IMR-90 (cell line): ENCODE data around the gene KCNJ6. TPM values are rescaled to one million over a fixed set of nuclear protein-coding genes. Genes with fewer than 3 reads are reported as not detected.
A peak's percentile ranks its signal among the peaks of the same experiment; 100 is the strongest.

Experiments used
- ATAC-seq: fragments of 200-7000 bp; cut with Tn5 transposase; 2 replicates; pipeline ENCODE4 v1.9.1; 2020; ENCODE audit warnings: low read depth, mild to moderate bottlenecking, moderate library complexity
- BruUV-seq: library from RNA; stranded (reverse); fragments of 400-500 nt; replicated peaks from 2 replicates; lab custom pipeline; 2021; lab: Mats Ljungman, UMichigan
- CTCF ChIA-PET: fragments of 300-600 bp; formaldehyde crosslinking; extraction: SDS; loops from one replicate; lab custom pipeline; 2021; ENCODE audit warnings: antibody characterized with exemption; lab: Yijun Ruan, JAX
- POLR2A ChIA-PET: fragments of 300-600 bp; sonication (Branson Sonifier 250); formaldehyde crosslinking; loops from one replicate; lab custom pipeline; 2022; ENCODE audit warnings: antibody characterized with exemption; ENCODE audit not compliant: unreplicated experiment; lab: Charles Lee
- DNase-seq: peaks from one replicate; pipeline ENCODE4 v3.0.0; 2013
- H2AFZ ChIP-seq: replicated peaks from 2 replicates; pipeline ENCODE3; 2013; ENCODE audit warnings: low read length, mild to moderate bottlenecking; ENCODE audit not compliant: poor library complexity
- H2AK5ac ChIP-seq: 2 replicates; pipeline ENCODE4 v1.6.1; 2013; ENCODE audit warnings: low read depth, low read length, inconsistent platforms
- H2AK9ac ChIP-seq: replicated peaks from 2 replicates; pipeline ENCODE3; 2013; ENCODE audit warnings: mild to moderate bottlenecking, low read depth, low read length, moderate library complexity; ENCODE audit not compliant: poor library complexity
- H2BK120ac ChIP-seq: 2 replicates; pipeline ENCODE4 v1.6.1; 2013; ENCODE audit warnings: low read depth, low read length, inconsistent platforms
- H2BK15ac ChIP-seq: 3 replicates; pipeline ENCODE4 v1.6.1; 2013; ENCODE audit warnings: low read depth, low read length, inconsistent platforms
- H2BK20ac ChIP-seq: 2 replicates; pipeline ENCODE4 v1.6.1; 2013; ENCODE audit warnings: low read depth, mild to moderate bottlenecking, inconsistent platforms, low read length, moderate library complexity
- H2BK5ac ChIP-seq: 2 replicates; pipeline ENCODE4 v1.6.1; 2013; ENCODE audit warnings: mild to moderate bottlenecking, low read depth, low read length, inconsistent platforms; ENCODE audit not compliant: poor library complexity, severe bottlenecking
- H3K14ac ChIP-seq: replicated peaks from 2 replicates; pipeline ENCODE4 v1.6.1; 2013; ENCODE audit warnings: low read depth, low read length, inconsistent platforms
- H3K18ac ChIP-seq: 2 replicates; pipeline ENCODE4 v1.6.1; 2013; ENCODE audit warnings: low read depth, low read length, control low read depth
- H3K23ac ChIP-seq: 2 replicates; pipeline ENCODE4 v1.6.1; 2013; ENCODE audit warnings: low read depth, low read length, inconsistent platforms
- H3K27ac ChIP-seq: 2 replicates; pipeline ENCODE4 v1.5.1; 2013; ENCODE audit warnings: mild to moderate bottlenecking, control low read depth, low read length; ENCODE audit not compliant: insufficient read depth
- H3K27me3 ChIP-seq: 2 replicates; pipeline ENCODE4 v1.6.1; 2013; ENCODE audit warnings: low read length; ENCODE audit not compliant: control insufficient read depth, insufficient read depth
- H3K36me3 ChIP-seq: 2 replicates; pipeline ENCODE4 v1.6.1; 2013; ENCODE audit warnings: low read length, mixed read lengths; ENCODE audit not compliant: control insufficient read depth, insufficient read depth
- H3K4ac ChIP-seq: 2 replicates; pipeline ENCODE4 v1.6.1; 2013; ENCODE audit warnings: low read depth, low read length, inconsistent platforms
- H3K4me1 ChIP-seq: 2 replicates; pipeline ENCODE4 v1.6.1; 2013; ENCODE audit warnings: low read length, mixed read lengths; ENCODE audit not compliant: control insufficient read depth, insufficient read depth
- H3K4me2 ChIP-seq: 2 replicates; pipeline ENCODE4 v1.6.1; 2013; ENCODE audit warnings: low read depth, mild to moderate bottlenecking, control low read depth, low read length, moderate library complexity
- H3K4me3 ChIP-seq: 2 replicates; pipeline ENCODE4 v1.5.1; 2013; ENCODE audit warnings: low read depth, mild to moderate bottlenecking, control low read depth, low read length, moderate library complexity; ENCODE audit not compliant: insufficient read depth
- H3K56ac ChIP-seq: 2 replicates; pipeline ENCODE4 v1.6.1; 2013; ENCODE audit warnings: low read length, inconsistent platforms; ENCODE audit not compliant: insufficient read depth; ENCODE audit errors: extremely low read depth
- H3K79me1 ChIP-seq, 2 experiments: 2 replicates each; pipeline ENCODE4 v1.6.1; 2013; ENCODE audit warnings: low read length in 2 of 2, inconsistent platforms in 1 of 2, low read depth in 1 of 2
- H3K9ac ChIP-seq: 2 replicates; pipeline ENCODE4 v1.6.1; 2013; ENCODE audit warnings: low read depth, low read length, control low read depth
- H3K9me1 ChIP-seq: 2 replicates; pipeline ENCODE4 v1.6.1; 2013; ENCODE audit warnings: low read length, inconsistent platforms; ENCODE audit not compliant: insufficient read depth
- H3K9me3 ChIP-seq: 2 replicates; pipeline ENCODE4 v1.6.1; 2013; ENCODE audit warnings: low read length; ENCODE audit not compliant: control insufficient read depth, insufficient read depth
- H4K20me1 ChIP-seq: 2 replicates; pipeline ENCODE4 v1.6.1; 2013; ENCODE audit warnings: low read length, inconsistent platforms; ENCODE audit not compliant: insufficient read depth
- H4K5ac ChIP-seq: 2 replicates; pipeline ENCODE4 v1.6.1; 2013; ENCODE audit warnings: mild to moderate bottlenecking, low read depth, low read length, control low read depth
- H4K8ac ChIP-seq, 2 experiments: 2 replicates each; pipeline ENCODE4 v1.6.1; 2013; ENCODE audit warnings: low read depth in 2 of 2, low read length in 2 of 2, control low read depth in 1 of 2, inconsistent platforms in 1 of 2
- H4K91ac ChIP-seq: 2 replicates; pipeline ENCODE4 v1.6.1; 2013; ENCODE audit warnings: low read depth, low read length, inconsistent platforms; ENCODE audit not compliant: insufficient read depth
- BHLHE40 ChIP-seq: fragments of 150-350 bp; IDR thresholded peaks from 2 replicates; pipeline ENCODE4 v1.6.1; 2016; ENCODE audit warnings: mild to moderate bottlenecking, low read depth, low read length
- CEBPB ChIP-seq: IDR thresholded peaks from 2 replicates; pipeline ENCODE4 v1.6.1; 2012; ENCODE audit warnings: low read depth, low read length, improper control_type of control experiment
- CHD1 ChIP-seq: IDR thresholded peaks from 2 replicates; pipeline ENCODE4 v1.6.1; 2012; ENCODE audit warnings: low read depth, low read length, improper control_type of control experiment
- MAFK ChIP-seq: IDR thresholded peaks from 2 replicates; pipeline ENCODE4 v1.6.1; 2012; ENCODE audit warnings: low read depth, low read length, improper control_type of control experiment
- MXI1 ChIP-seq: IDR thresholded peaks from 2 replicates; pipeline ENCODE4 v1.6.1; 2012; ENCODE audit warnings: low read depth, mild to moderate bottlenecking, low read length, moderate library complexity, borderline replicate concordance
- NFE2L2 ChIP-seq: fragments of 150-350 bp; IDR thresholded peaks from 2 replicates; pipeline ENCODE4 v1.6.1; 2016; ENCODE audit warnings: low read depth, mild to moderate bottlenecking, low read length
- POLR2A ChIP-seq: IDR thresholded peaks from 2 replicates; pipeline ENCODE4 v1.6.1; 2012; ENCODE audit warnings: mild to moderate bottlenecking, low read depth, low read length
- SMC3 ChIP-seq: fragments of 150-350 bp; IDR thresholded peaks from 2 replicates; pipeline ENCODE4 v1.6.1; 2016; ENCODE audit warnings: low read depth, mild to moderate bottlenecking, antibody characterized with exemption, low read length, moderate library complexity
- WGBS, 2 experiments: methylation state at CpG; one replicate each; pipeline versions ENCODE4 v1.1.5 to v1.1.7; 2013; ENCODE audit warnings: missing lambda C conversion rate in 2 of 2; ENCODE audit not compliant: insufficient read length in 1 of 2; ENCODE audit errors: extremely low coverage in 2 of 2; 5-methylcytosine and 5-hydroxymethylcytosine counted together
- dilution Hi-C: fragments of 300-500 bp; cut with HindIII; formaldehyde crosslinking; loops from one replicate; pipeline ENCODE4 v1.14.3; 2018; ENCODE audit warnings: low sequenced_read_pairs; ENCODE audit not compliant: unreplicated experiment
- in situ Hi-C: fragments of 300-500 bp; cut with MboI; formaldehyde crosslinking; loops from 3 replicates; pipeline ENCODE4 v1.14.3; 2019; ENCODE audit warnings: low sequenced_read_pairs, inconsistent platforms, mixed read lengths
- intact Hi-C: fragments of 100-400 bp; cut with micrococcal nuclease; formaldehyde crosslinking; loops from 2 replicates; pipeline ENCODE4 v1.10.0; 2022
- polyA plus RNA-seq, 3 experiments: library from polyadenylated mRNA; depleted of rRNA; stranded (reverse); fragments of >200 nt; gene quantifications; 2 replicates each; pipeline ENCODE4 v1.2.3, GENCODE V29; 2012; ENCODE audit warnings: low replicate concordance in 1 of 3
- total RNA-seq: library from RNA; depleted of rRNA; stranded (reverse); fragments of >200 nt; gene quantifications from 2 replicates; pipeline ENCODE4 v1.2.3, GENCODE V29; 2012

KCNJ6 gene
- total and polyA plus RNA-seq, 2 of the 4 experiments (the other 2 are of a cell fraction): under 0.01 to 0.02 TPM

DNA sequence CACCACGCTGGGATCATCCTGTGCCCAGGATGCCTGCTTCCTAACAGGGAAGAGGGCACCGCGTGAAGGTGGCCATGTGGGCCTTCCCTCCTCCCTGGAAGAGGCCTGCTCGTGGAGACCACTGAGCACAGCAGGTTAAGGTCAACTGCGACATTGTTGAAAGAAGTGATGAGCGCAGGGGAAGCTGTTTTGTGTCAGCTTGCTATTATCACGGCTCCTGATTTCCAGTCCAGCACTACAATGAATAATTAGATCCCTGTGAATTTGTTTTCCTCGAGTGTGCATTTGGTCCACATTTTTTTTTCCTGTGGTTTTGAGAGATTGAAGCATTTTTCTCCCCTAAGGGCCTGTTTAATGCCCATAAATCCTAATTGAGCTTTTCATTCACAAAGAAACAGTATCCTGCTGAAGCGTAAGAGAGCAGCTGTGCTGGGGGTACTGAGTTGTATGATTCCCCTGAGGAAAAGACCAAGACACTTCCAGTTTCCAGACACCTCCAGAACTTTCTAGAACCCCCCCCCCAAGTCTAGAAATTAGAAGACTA, 204.9 kb downstream of the KCNJ6 start:
- no peak overlapping the region for H2BK15ac ChIP-seq
- peaks cover 1% of the 10 kb centered on the region; the same call in 1 of the 2 replicates for H3K9me3 ChIP-seq
- no peaks in the 10 kb centered on the region for H3K79me1 ChIP-seq
- WGBS, 2 experiments: 50% methylated on average over 2 of the region's 9 CpGs; no CpG with 5 or more reads in 1 of the 2 experiments
- no peak overlapping the region for H4K5ac ChIP-seq
- in situ Hi-C loops: loop anchor here (5.0 to 10.0 kb wide), 4 partner anchors 63 to 641 kb away; partner anchors contain the start of gene KCNJ6
- H3K18ac ChIP-seq: no peak overlapping the region; the same call in 1 of the 2 replicates
- dilution Hi-C loops: no loop called here
- H3K9me1 ChIP-seq: no peaks in the 10 kb centered on the region
- no peak overlapping the region for H2BK120ac ChIP-seq
- no peak overlapping the region for H3K23ac ChIP-seq
- ChIA-PET POLR2A (interaction anchor here (1.0 kb wide), 1 partner anchor 9 kb away, joined by 12 read pairs; no protein-coding TSS in a partner anchor), CTCF (interaction anchor here (0.8 to 2.6 kb wide), 9 partner anchors 16 to 416 kb away, joined by 3 to 11 read pairs (median 5); no protein-coding TSS in a partner anchor)
- H3K27me3 ChIP-seq: peaks cover 2% of the 10 kb centered on the region
- H2AFZ ChIP-seq: peak overlapping the region; percentile 4
- peak overlapping the region; percentile 6; the same call in 1 of the 2 replicates for H3K4ac ChIP-seq
- no peak overlapping the region for H3K56ac ChIP-seq
- H2AK9ac ChIP-seq: no peak overlapping the region
- H3K14ac ChIP-seq: no peak overlapping the region; the same call in 1 of the 2 replicates
- H2AK5ac ChIP-seq: no peak overlapping the region; the same call in 1 of the 2 replicates
- H2BK5ac ChIP-seq: no peak overlapping the region
- H3K36me3 ChIP-seq: no peaks in the 10 kb centered on the region
- BruUV-seq: no TSS peak
- no peak overlapping the region for H3K27ac ChIP-seq
- H4K8ac ChIP-seq: no peak overlapping the region
- intact Hi-C loops: no loop called here
- ATAC-seq (no peak), DNase-seq (no peak)
- no peaks in the 10 kb centered on the region for H4K20me1 ChIP-seq
- H2BK20ac ChIP-seq: no peak overlapping the region
- peaks cover 10% of the 10 kb centered on the region for H3K4me1 ChIP-seq
- no peak overlapping the region; the same call in 1 of the 2 replicates for H3K4me2 ChIP-seq
- H3K9ac ChIP-seq: no peak overlapping the region
- TF ChIP-seq CEBPB (no peak), SMC3 (no peak), NFE2L2 (no peak), MXI1 (no peak), BHLHE40 (no peak), CHD1 (no peak), POLR2A (no peak), MAFK (no peak)
- H3K4me3 ChIP-seq: no peak overlapping the region
- no peak overlapping the region for H4K91ac ChIP-seq
